Heart left ventricle (tissue), 16 donors: ENCODE data around the gene UNC50. TPM values are rescaled to one million over a fixed set of nuclear protein-coding genes. Genes with fewer than 3 reads are reported as not detected.

ENCODE experiments used
- ATAC-seq, 4 donors: fragments of 200-7000 bp; cut with Tn5 transposase; one replicate each; pipeline ENCODE4 v1.9.1; 2020 to 2022; ENCODE audit warnings: moderate library complexity in 4 of 4, mild to moderate bottlenecking in 3 of 4, moderate number of reproducible peaks in 1 of 4
- DNase-seq, 5 donors: peaks; one replicate each; pipeline ENCODE4 v3.0.0-alpha.2; 2020
- H3K27ac ChIP-seq, 12 donors: fragments of 200-600 bp; sonication (generic) in 4 of 12; one replicate each; pipeline versions ENCODE4 v1.5.0 to v1.8.0; 2016 to 2022; ENCODE audit warnings: mild to moderate bottlenecking in 2 of 12
- H3K27me3 ChIP-seq, 9 donors: fragments of 200-600 bp; sonication (generic) in 2 of 9; one replicate each; pipeline versions ENCODE4 v1.5.1 to v1.8.0; 2016 to 2022; ENCODE audit warnings: mild to moderate bottlenecking in 3 of 9
- H3K36me3 ChIP-seq, 9 donors: fragments of 200-600 bp; sonication (generic) in 2 of 9; one replicate each; pipeline versions ENCODE4 v1.5.0 to v1.8.0; 2018 to 2022; ENCODE audit warnings: mild to moderate bottlenecking in 2 of 9
- H3K4me1 ChIP-seq, 12 donors: fragments of 200-600 bp; sonication (generic) in 4 of 12; one replicate each; pipeline versions ENCODE4 v1.5.0 to v1.8.0; 2016 to 2022; ENCODE audit warnings: mild to moderate bottlenecking in 3 of 12
- H3K4me3 ChIP-seq, 12 donors: fragments of 200-600 bp; sonication (generic) in 4 of 12; one replicate each; pipeline versions ENCODE4 v1.5.0 to v1.8.0; 2017 to 2022; ENCODE audit warnings: mild to moderate bottlenecking in 9 of 12, moderate library complexity in 4 of 12
- H3K9me3 ChIP-seq, 12 donors: fragments of 200-600 bp; sonication (generic) in 4 of 12; one replicate each; pipeline versions ENCODE4 v1.5.0 to v1.8.0; 2016 to 2022; ENCODE audit warnings: mild to moderate bottlenecking in 1 of 12
- POLR2A ChIP-seq, 2 donors: fragments of 450-650 bp; IDR thresholded peaks; one replicate each; pipeline ENCODE4 v1.6.1; 2017; ENCODE audit warnings: antibody characterized with exemption in 2 of 2, mild to moderate bottlenecking in 2 of 2, moderate library complexity in 2 of 2
- WGBS, 4 donors: extraction: QIAGEN DNeasy Blood & Tissue Kit in 2 of 4; methylation state at CpG; one replicate each; pipeline versions ENCODE4 v1.1.5 to v1.1.7; 2013 to 2018; 5-methylcytosine and 5-hydroxymethylcytosine counted together
- intact Hi-C, 10 donors: fragments of 100-400 bp; cut with DNase I; formaldehyde crosslinking; loops; one replicate each; pipeline versions ENCODE4 v1.11.1 to v1.14.2; 2022
- polyA plus RNA-seq, 2 donors: library from polyadenylated mRNA; stranded (reverse); fragments of 200-250 nt; gene quantifications; one replicate each; pipeline ENCODE4 v1.2.3, GENCODE V29; 2013
- total RNA-seq, 9 donors: library from RNA; depleted of rRNA in 2 of 9; stranded (reverse); fragments of >200 nt in 2 of 9; fragmentation: NEBNext Ultra II Directional in 3 of 9; extraction: Animal tissue kit (Norgen Biotek cat#: 25700) in 3 of 9; gene quantifications; one replicate each; pipeline versions ENCODE4 v1.1.0 to v1.2.4, GENCODE V29; 2016 to 2023
- TF ChIP-seq, protein P1 (sequence below), 12 donors: fragments of 200-600 bp; sonication (generic) in 4 of 12; IDR thresholded peaks; one replicate each; pipeline versions ENCODE4 v1.5.0 to v1.8.0; 2018 to 2022; ENCODE audit warnings: antibody characterized with exemption in 12 of 12, mild to moderate bottlenecking in 5 of 12
- donor health status: ischemic (EF 13 %, LVEDD 7.1; RV severe dilation, severe dysfunction).
- donor health status: healthy with polysubstance abuse.
- donor health status: DM: no; HTN: yes; CAD: no.
- donor health status: DM: no; HTN: no; CAD: no.
- donor health status: ischemic (EF 25% LVEDD 6.9; RV normal size, moderate dysfunction).
- donor health status: ischemic (EF 25% LVEDD 5.7; RV mildly dilated, moderate dysfunction).
- donor health status: healthy.
- donor health status: DM: yes; HTN: yes; CAD: no.
- donor health status: ischemic (EF 35%, LVEDD 5.7; RV mildly dilated, moderate dysfunction).
- donor health status: nonischemic (EF 11% LVEDD 7.7; RV severe dilation, severe dysfunction).
- donor health status: DM: yes; HTN: yes; CAD: no.
- donor health status: PGD.
- donor health status: ischemic (EF 29% LVEDD 5.4; RV normal size, mild dysfunction).
- donor health status: nonischemic (EF 23%, LVEDD 6.1; RV moderate dilation, normal function).

The UNC50 gene
- total and polyA plus RNA-seq, 11 donors: 22.3 to 37.0 (median 25.8) TPM

DNA sequence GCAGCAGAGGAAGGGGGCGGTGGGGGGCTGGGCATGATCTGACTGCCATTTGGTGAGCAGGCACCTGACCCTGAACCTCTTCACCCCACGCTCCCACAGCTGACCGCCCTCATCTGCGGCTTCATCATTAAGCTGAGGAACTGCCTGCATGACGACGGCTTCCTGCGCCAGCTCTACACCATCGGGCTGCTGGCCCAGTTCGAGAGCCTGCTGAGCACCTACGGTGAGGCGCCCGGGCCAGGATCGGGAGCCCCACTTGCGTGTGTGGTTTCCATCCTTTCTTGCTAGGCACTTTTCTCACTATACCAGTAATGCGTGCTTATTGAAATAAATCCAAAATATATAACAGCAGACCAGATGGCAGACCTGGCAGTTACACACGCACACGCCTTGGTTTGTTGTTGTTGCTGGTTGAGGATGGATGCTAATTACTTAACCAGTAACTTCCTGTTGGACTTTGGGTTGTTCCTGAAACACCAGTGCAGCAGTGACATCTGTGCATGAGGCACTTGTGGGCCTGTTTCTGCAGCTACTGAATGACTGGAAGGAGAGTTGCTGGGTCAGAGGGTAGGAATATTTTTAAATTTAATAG is 43.8 kb upstream of the UNC50 start:
- TF ChIP-seq, protein P1, sequence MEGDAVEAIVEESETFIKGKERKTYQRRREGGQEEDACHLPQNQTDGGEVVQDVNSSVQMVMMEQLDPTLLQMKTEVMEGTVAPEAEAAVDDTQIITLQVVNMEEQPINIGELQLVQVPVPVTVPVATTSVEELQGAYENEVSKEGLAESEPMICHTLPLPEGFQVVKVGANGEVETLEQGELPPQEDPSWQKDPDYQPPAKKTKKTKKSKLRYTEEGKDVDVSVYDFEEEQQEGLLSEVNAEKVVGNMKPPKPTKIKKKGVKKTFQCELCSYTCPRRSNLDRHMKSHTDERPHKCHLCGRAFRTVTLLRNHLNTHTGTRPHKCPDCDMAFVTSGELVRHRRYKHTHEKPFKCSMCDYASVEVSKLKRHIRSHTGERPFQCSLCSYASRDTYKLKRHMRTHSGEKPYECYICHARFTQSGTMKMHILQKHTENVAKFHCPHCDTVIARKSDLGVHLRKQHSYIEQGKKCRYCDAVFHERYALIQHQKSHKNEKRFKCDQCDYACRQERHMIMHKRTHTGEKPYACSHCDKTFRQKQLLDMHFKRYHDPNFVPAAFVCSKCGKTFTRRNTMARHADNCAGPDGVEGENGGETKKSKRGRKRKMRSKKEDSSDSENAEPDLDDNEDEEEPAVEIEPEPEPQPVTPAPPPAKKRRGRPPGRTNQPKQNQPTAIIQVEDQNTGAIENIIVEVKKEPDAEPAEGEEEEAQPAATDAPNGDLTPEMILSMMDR (IDR thresholded peaks at IDR 0.05): no peak
- TF ChIP-seq POLR2A (IDR thresholded peaks at IDR 0.05): no peak
- Histone ChIP-seq H3K9me3 (no peaks in the 10 kb centered on the region), H3K4me3 (no peak overlapping the region), H3K27me3 (no peaks in the 10 kb centered on the region), H3K36me3 (peaks cover 0 to 87% (median 61%) of the 10 kb centered on the region in 9 donors), H3K27ac (peak overlapping the region in 9 of 12 donors; percentile 2 to 82 (median 40)), H3K4me1 (peaks cover 5 to 67% (median 42%) of the 10 kb centered on the region in 12 donors)
- DNase-seq: no peak
- intact Hi-C loops: loop anchor here in 2 of 10 donors (5.0 to 10.0 kb wide), 3 partner anchors 43 to 122 kb away; partner anchors contain the start of genes COA5 (in 2 of the 2), INPP4A (in 2 of the 2) and UNC50 (in 2 of the 2)
- WGBS, 4 donors: 61 to 74% (median 72%) methylated on average over 16 to 17 of the region's 17 CpGs
- ATAC-seq: peak in 1 of 4 donors; percentile 35

DNA sequence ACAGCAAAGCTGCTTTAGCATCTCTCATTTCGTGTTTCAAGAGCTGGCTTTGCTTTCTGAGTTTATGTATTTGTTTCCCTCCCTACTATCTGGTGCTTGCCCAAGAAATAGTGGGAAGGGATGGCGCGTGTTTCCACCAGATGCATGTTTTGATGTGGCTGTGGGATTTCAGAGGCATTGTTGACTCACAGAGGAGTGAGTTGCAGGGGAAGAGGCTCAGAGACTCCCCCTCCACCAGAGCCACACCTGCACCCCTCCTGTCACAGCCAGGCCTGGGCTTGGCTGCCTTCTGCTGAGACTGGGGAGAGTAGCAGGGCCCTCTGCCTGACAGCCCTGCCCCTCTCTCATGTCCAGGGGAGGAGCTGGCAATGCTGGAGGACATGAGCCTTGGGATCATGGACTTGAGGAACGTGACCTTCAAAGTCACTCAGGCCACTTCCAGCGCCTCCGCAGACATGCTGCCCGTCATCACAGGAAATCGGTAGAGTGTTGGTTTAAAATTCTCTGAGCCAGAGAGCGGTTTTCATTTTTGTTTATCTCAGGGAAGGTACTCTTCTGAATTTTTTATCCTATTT is 43.0 kb upstream of the UNC50 start:
- peaks cover 5 to 61% (median 36%) of the 10 kb centered on the region in 12 donors for H3K4me1 ChIP-seq
- DNase-seq (no peak), ATAC-seq (no peak)
- intact Hi-C loops: loop anchor here in 2 of 10 donors (5.0 to 10.0 kb wide), 2 partner anchors 42 to 121 kb away; partner anchors contain the start of genes COA5 (in 2 of the 2), UNC50 (in 2 of the 2) and INPP4A (in 1 of the 2)
- H3K27me3 ChIP-seq: no peaks in the 10 kb centered on the region
- no peak for TF ChIP-seq POLR2A (IDR thresholded peaks at IDR 0.05)
- TF ChIP-seq, protein P1 (IDR thresholded peaks at IDR 0.05): no peak
- no peak overlapping the region for H3K4me3 ChIP-seq
- H3K27ac ChIP-seq: peak overlapping the region in 6 of 12 donors; percentile 8 to 82 (median 52)
- 74 to 84% (median 77%) methylated on average over 9 of the region's 9 CpGs for WGBS, 4 donors
- H3K9me3 ChIP-seq: no peaks in the 10 kb centered on the region
- H3K36me3 ChIP-seq: peaks cover 0 to 89% (median 67%) of the 10 kb centered on the region in 9 donors

DNA sequence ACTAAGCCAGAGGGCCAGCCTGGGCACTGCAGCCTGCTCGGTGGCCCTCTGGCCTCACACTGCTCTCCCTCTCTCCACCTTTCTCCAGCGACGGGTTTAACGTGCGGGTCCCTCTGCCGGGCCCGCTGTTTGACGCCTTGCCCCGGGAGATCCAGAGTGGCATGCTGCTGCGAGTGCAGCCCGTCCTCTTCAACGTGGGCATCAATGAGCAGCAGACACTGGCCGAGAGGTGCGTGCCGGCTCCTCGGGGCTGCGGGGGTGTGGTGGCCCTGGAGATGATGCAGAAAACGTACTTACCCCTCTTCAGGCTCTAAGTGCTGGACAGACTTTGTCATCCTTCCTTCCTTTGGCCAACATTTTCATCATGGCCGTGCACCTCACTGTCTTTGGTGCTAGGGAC is 42.4 kb upstream of the UNC50 start:
- Histone ChIP-seq H3K27me3 (no peaks in the 10 kb centered on the region), H3K27ac (peak overlapping the region in 6 of 12 donors; percentile 8 to 82 (median 52)), H3K4me1 (peaks cover 5 to 55% (median 31%) of the 10 kb centered on the region in 12 donors), H3K4me3 (no peak overlapping the region), H3K36me3 (peaks cover 0 to 89% (median 67%) of the 10 kb centered on the region in 9 donors), H3K9me3 (no peaks in the 10 kb centered on the region)
- ATAC-seq (no peak), DNase-seq (no peak)
- no peak for TF ChIP-seq POLR2A (IDR thresholded peaks at IDR 0.05)
- TF ChIP-seq, protein P1 (IDR thresholded peaks at IDR 0.05): no peak
- WGBS, 4 donors: 94 to 98% (median 95%) methylated on average over 15 to 19 of the region's 19 CpGs
- intact Hi-C loops: loop anchor here in 2 of 10 donors (5.0 to 10.0 kb wide), 2 partner anchors 41 to 121 kb away; partner anchors contain the start of genes COA5 (in 2 of the 2), UNC50 (in 2 of the 2) and INPP4A (in 1 of the 2)
